Lung (tissue), 12 donors: Measurements from ENCODE around the gene MERTK. TPM values are rescaled to one million over a fixed set of nuclear protein-coding genes. Genes with fewer than 3 reads are reported as not detected.

ENCODE experiments used
- ATAC-seq: fragments of 200-7000 bp; cut with Tn5 transposase; one replicate; pipeline ENCODE4 v1.9.1; 2020; ENCODE audit warnings: moderate number of reproducible peaks; ENCODE audit not compliant: insufficient read depth, low FRiP score
- DNase-seq, 3 donors: peaks; one replicate each; pipeline ENCODE4 v3.0.0-alpha.2; 2013 to 2017
- H3K27ac ChIP-seq, 2 donors: one replicate each; pipeline ENCODE4 v1.5.1; 2013; ENCODE audit warnings: mild to moderate bottlenecking in 2 of 2, moderate library complexity in 2 of 2, control low read depth in 1 of 2, inconsistent platforms in 1 of 2, low read depth in 1 of 2, low read length in 1 of 2
- H3K27me3 ChIP-seq, 3 donors: one replicate each; pipeline ENCODE4 v1.5.1; 2013; ENCODE audit warnings: low read length in 2 of 3; ENCODE audit not compliant: control insufficient read depth in 3 of 3, insufficient read depth in 3 of 3
- H3K36me3 ChIP-seq, 4 donors: one replicate each; pipeline ENCODE4 v1.5.1; 2013; ENCODE audit warnings: low read length in 4 of 4, mild to moderate bottlenecking in 1 of 4, moderate library complexity in 1 of 4; ENCODE audit not compliant: control insufficient read depth in 4 of 4, insufficient read depth in 4 of 4
- H3K4me1 ChIP-seq, 5 donors: one replicate each; pipeline ENCODE4 v1.5.1; 2013; ENCODE audit warnings: low read length in 5 of 5, mild to moderate bottlenecking in 2 of 5, moderate library complexity in 1 of 5; ENCODE audit not compliant: control insufficient read depth in 5 of 5, insufficient read depth in 5 of 5
- H3K4me3 ChIP-seq: one replicate; pipeline ENCODE4 v1.5.1; 2013; ENCODE audit warnings: mild to moderate bottlenecking, control low read depth, moderate library complexity
- H3K9ac ChIP-seq, 2 donors: one replicate each; pipeline ENCODE4 v1.5.1; 2013; ENCODE audit warnings: low read length in 2 of 2, control low read depth in 1 of 2; ENCODE audit not compliant: insufficient read depth in 1 of 2
- H3K9me3 ChIP-seq, 4 donors: one replicate each; pipeline ENCODE4 v1.5.1; 2013; ENCODE audit warnings: low read length in 3 of 4, mild to moderate bottlenecking in 1 of 4, moderate library complexity in 1 of 4; ENCODE audit not compliant: control insufficient read depth in 4 of 4, insufficient read depth in 3 of 4
- WGBS, 2 donors: extraction: QIAGEN DNeasy Blood & Tissue Kit; methylation state at CpG; one replicate each; pipeline ENCODE4 v1.1.7; 2013; 5-methylcytosine and 5-hydroxymethylcytosine counted together
- polyA plus RNA-seq, 2 donors: library from polyadenylated mRNA; stranded (reverse); fragments of 200-250 nt; gene quantifications; one replicate each; pipeline ENCODE4 v1.2.1, GENCODE V29; 2013
- total RNA-seq, 2 donors: library from RNA; depleted of rRNA in 1 of 2; stranded (reverse); fragments of >200 nt in 1 of 2; gene quantifications; one replicate each; pipeline ENCODE4 v1.2.1, GENCODE V29; 2014 to 2021
- TF ChIP-seq, protein P1 (sequence below): IDR thresholded peaks from 2 replicates; pipeline ENCODE4 v1.5.1; 2012; ENCODE audit warnings: mild to moderate bottlenecking; ENCODE audit errors: control extremely low read depth, extremely low read depth
- donor health status: control.
- donor health status: control.
- donor health status: Bipolar disorder and iron deficiency.
- donor health status: healthy.
- donor health status: DM: yes; HTN: yes; CAD: no.

Gene MERTK
- total and polyA plus RNA-seq, 4 donors = 5.5 to 33.1 (median 22.4) TPM

GRCh38 chr2:111970453-111970852 lies 72.0 kb downstream of the MERTK start:
- 95 to 96% methylated on average over 1 of the region's 1 CpG for WGBS, 2 donors
- peaks cover 0 to 6% (median 4%) of the 10 kb centered on the region in 4 donors for H3K36me3 ChIP-seq
- peaks cover 0 to 6% (median 0%) of the 10 kb centered on the region in 5 donors for H3K4me1 ChIP-seq
- H3K9me3 ChIP-seq = no peaks in the 10 kb centered on the region
- ATAC-seq = no peak
- TF ChIP-seq, protein P1, sequence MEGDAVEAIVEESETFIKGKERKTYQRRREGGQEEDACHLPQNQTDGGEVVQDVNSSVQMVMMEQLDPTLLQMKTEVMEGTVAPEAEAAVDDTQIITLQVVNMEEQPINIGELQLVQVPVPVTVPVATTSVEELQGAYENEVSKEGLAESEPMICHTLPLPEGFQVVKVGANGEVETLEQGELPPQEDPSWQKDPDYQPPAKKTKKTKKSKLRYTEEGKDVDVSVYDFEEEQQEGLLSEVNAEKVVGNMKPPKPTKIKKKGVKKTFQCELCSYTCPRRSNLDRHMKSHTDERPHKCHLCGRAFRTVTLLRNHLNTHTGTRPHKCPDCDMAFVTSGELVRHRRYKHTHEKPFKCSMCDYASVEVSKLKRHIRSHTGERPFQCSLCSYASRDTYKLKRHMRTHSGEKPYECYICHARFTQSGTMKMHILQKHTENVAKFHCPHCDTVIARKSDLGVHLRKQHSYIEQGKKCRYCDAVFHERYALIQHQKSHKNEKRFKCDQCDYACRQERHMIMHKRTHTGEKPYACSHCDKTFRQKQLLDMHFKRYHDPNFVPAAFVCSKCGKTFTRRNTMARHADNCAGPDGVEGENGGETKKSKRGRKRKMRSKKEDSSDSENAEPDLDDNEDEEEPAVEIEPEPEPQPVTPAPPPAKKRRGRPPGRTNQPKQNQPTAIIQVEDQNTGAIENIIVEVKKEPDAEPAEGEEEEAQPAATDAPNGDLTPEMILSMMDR = no peak
- H3K4me3 ChIP-seq = no peak overlapping the region
- H3K27me3 ChIP-seq = no peaks in the 10 kb centered on the region
- DNase-seq = no peak
- no peak overlapping the region for H3K27ac ChIP-seq
- H3K9ac ChIP-seq = no peak overlapping the region

DNA sequence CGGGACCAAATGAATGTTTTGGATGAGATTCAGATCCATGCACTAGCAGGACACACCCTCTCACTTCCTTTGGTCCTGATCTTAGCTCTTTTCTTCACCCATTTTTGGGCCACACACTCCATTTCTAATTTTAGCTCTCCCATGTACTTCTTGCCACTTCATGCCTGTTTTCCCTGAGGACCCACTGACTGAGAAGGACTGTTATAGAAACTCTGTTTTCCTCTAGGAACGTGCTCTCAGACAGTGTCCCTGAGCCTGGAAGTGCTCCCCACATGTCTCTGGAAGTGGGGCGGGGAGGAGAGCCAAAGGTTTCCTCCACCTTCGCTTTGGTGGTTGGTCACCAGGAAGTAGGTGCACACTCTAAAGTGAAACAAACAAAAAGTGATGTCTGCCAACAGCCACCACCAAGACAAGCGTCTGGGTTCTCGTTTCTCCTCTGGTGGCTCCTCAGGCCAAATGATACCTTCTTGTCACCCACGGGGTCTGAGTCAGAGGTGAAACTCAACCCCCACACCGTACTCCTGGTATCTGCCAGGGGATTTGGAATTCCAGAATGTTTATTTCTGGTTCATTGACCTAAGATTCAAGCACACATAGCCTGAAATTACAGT lies 74.7 kb downstream of the MERTK start:
- Histone ChIP-seq H3K9ac (no peak overlapping the region), H3K4me1 (peaks cover 0 to 6% (median 0%) of the 10 kb centered on the region in 5 donors), H3K4me3 (no peak overlapping the region), H3K27ac (peak overlapping the region in 1 of 2 donors; percentile 46), H3K36me3 (peaks cover 0 to 6% (median 3%) of the 10 kb centered on the region in 4 donors), H3K9me3 (peaks cover 0 to 2% (median under 1%) of the 10 kb centered on the region in 4 donors), H3K27me3 (no peaks in the 10 kb centered on the region)
- DNase-seq (no peak), ATAC-seq (no peak)
- TF ChIP-seq, protein P1 = no peak
- 51 to 68% methylated on average over 8 of the region's 8 CpGs for WGBS, 2 donors

DNA sequence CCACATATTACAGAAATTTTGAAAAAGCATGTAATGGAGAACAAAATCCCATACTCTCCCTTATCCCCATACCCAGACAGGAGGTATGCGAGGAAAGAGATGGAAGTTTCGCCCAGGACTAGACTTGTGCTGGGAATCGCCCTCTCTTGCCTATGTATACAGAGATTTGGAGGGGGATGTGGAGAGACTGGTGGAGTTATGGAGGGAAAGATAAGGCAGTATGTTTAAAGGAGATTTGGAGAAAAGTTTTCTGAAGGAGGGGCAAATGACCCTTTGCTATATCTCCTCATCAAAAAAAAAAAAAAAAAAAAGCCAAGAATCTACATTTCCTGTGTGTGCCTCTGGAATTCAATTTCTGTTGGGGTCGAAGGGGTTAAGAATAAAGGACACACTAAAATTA lies 75.3 kb downstream of the MERTK start:
- Histone ChIP-seq H3K36me3 (peaks cover 0 to 6% (median 0%) of the 10 kb centered on the region in 4 donors), H3K27ac (no peak overlapping the region), H3K9ac (no peak overlapping the region), H3K4me1 (peaks cover 0 to 6% (median 0%) of the 10 kb centered on the region in 5 donors), H3K27me3 (no peaks in the 10 kb centered on the region), H3K9me3 (peaks cover 0 to 2% (median under 1%) of the 10 kb centered on the region in 4 donors), H3K4me3 (no peak overlapping the region)
- 93 to 98% methylated on average over 4 of the region's 4 CpGs for WGBS, 2 donors
- no peak for DNase-seq
- ATAC-seq = no peak
- TF ChIP-seq, protein P1 = no peak
